NCI-H1105 (cell line): ENCODE data around the gene ZC3H14.

Experiments
- DNase-seq: peaks from one replicate; lab custom pipeline; 2025; lab: John Stamatoyannopoulos, UW

Gene ZC3H14

DNA sequence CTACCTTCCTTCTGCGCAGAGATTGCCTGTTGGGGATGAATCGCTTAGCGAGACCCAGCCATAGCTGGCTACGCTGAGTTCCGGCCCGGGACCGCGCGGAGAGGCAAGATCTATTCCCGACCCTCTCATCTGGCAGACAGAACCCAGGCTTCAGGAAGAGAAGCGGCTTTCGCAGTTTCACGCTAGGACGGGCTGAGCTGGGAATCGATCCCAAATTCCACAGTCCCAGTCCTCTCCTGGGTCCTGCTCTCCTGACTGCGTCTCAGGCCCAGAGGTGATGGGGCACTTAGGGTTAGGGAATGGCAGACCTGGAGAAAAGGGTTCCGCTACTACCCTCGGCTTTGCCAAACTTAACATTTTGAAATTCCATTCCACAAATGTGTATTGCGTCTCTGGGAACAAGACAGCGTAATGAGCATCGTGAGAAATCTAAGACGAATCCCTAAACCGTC, 10.8 kb upstream of the ZC3H14 start:
- DNase-seq: no peak

DNA sequence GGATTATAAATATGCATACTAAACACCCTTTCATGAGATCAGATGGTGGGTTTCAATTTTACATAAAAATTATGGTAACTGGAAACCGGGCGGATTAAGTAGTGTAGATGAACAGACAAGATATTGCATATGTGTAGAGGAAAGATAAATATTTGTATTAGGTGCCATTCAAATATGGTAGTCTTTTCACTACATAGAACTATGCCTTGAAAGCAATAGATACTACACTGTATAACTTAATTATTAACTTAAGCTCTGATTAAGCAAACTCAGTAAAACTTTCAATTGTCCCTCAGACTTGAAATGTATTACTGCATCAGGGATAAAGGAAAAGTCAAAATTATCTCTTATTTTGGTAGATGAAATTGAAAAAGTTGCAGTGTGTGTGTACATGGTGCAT, 10.0 kb upstream of the ZC3H14 start:
- DNase-seq: no peak

DNA sequence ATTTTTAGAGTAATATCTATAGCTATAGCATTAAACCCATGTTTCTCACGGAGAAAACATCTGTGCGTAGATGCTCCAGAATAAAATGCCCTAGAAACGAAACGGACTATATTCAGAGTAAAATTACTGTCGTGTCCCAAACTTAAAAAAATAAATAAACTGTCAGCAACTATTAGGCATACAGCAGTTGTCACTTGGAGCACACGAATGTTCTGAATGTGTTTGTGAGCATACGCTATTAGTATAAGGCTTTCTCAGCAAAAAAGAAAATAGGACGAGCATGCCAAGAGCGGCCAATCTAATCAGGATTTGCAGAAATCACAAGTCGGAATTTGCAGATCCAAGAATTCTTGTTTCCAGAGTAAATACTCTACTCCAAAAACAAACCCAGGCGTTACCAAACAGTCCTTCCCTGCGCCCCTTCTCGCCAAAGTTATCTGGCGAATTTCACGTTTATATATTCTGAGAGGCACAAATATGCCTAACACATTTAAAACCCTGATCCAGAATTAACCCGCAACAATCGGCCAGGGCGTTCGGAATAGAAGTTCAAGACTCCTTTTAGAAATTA, 8.9 kb upstream of the ZC3H14 start:
- DNase-seq: no peak

DNA sequence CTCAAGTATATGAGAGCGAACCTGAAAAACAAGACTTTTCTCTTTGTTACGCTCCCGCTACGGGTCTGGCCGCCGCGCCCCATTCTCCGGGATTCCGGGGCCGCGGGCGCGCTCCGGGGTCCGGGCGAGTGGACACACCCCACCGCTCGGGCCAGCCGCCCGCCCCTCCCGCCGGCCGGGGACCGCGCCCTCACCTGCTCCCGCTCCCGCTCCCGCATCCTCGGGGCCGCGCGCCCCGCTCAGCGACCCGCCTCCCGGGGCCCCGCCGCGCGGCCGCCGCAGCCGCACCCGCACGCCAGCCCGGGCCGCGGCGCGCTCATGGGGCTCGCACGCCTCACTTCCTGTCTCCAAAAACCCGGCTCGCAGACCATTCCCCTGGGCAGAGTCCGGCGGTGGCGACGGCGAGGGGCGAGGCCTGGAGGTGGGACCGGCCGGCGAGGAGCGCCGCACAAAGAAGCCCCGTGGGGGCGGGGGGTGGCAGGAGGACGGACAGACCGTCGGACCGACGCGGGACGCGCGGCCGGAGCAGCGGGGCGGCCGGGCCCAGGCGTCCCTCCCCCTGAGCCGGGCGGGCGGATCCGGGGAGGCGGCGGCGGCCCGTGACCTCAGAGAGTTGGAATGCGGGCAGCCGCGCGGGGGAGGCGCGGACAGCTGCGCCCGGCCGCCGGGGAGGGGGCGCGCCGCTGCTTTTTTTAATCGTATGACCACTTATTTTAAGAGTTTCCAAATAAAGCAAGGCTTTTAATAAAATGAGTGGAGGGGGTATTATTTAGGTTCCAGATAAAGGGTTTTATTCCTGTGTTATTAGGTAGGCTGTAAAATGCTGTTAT, 8.2 kb upstream of the ZC3H14 start, which contains the start of gene PTPN21:
TSS of gene PTPN21 (minus strand) at position 551 of the 830 bp plus-strand sequence. CDS start 4,590 bp downstream, outside the sequence.
- DNase-seq: no peak

DNA sequence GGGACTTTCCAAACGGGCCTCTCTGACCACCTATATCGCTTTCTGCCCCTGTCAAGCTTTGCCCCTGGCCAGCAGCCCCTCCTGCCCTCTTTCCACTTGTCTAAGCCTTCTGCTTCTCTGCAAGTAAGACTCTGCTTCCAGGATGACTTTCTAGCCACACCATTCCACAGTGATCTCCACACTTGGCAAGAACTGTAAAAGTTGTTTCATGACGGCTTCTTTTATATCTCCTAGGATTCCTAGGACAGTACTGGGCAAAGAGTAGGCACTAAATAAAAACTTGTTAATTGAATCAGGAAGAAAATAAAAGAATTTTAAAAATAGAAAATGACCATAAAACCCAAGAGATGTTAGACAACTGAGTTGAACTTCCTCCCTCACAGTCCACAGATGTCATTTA, 6.3 kb upstream of the ZC3H14 start:
- DNase-seq: no peak

DNA sequence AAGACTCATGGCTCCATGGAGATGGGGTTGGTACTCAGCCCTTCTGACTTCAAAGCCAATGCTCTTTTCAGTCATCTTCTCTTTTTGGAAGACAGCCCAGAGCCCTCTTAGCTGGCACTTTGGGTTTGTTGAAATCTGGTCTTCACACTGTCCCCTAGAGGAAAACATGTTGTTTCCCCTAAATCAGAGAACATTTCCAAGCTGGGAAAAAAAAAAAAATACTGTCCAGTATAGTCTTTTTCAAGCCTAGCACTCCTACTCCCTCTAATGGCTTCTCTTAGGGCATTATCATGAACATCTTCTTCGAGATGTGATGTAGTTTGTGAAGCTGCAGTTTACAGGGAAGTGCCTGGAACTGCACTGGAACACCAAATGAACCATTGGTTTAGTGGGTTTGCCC, 3.0 kb upstream of the ZC3H14 start:
- peak; percentile 29 for DNase-seq

DNA sequence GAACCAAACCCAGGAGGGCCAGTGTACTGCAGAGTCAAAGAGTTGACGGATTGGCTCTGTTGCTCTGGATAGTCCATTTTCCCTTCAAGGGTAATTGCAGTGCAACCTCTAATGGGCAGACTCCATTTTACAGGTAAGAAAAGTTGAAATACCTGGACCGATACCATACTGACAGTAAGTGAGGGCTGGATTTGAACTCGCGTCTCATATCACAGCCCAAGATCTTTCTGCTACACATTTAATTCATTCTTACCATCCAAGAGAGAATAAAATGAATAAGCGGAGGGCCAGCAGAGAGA, 356 bp upstream of the ZC3H14 start:
- DNase-seq: no peak

DNA sequence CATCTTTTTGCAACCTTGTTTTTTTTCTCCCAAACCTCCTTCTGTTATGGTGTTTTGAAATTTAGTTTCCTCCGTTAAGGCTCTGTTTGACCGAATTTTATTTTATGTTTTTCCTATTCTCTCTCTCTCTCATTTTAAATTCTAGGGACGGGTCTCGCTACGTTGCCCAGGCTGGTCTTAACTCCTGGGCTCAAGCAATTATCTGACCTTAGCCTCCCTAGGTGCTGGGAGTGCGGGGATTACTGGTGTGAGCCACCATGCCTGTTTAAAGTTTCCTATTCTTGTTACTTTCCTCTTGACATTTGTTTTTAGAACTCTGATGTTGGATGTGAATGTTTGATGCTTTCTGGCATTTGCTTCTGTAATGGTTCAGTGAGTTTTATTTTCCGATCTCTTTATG, 1.0 kb downstream of the ZC3H14 start:
- DNase-seq: no peak

DNA sequence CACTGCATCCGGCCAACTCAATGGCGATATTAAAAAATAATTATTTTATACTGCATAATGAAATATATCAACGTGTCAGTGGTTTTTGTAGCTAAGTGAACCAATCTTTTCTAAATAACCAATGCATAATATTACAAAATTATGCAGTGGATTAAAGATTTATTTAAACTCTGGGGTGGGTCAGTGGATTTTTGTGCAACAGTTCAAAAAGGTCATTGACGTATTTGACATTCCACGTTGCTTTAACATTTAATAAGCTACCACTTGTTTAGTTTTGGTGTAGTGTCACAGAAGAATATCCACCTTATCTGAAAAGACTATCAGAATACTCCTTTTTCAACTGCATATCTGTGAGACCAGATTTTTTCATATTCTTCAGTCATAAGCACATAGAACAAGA, 2.6 kb downstream of the ZC3H14 start:
- no peak for DNase-seq

DNA sequence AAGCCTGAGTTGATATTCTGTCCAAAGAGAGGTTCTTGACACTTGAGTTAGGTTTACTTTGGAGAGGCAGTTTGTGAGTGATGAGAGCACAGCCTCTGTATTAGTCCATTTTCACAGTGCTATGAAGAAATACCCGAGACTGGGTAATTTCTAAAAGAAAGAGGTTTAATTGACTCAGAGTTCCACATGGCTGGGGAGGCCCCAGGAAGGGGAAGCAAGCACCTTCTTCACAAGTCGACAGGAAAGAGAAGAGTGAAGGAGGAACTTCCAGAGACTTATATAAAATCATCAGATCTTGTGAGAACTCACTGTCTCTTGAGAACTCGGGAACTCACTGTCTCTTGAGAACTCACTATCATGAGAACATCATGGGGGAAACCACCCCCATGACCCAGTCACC, 5.4 kb downstream of the ZC3H14 start:
- no peak for DNase-seq

DNA sequence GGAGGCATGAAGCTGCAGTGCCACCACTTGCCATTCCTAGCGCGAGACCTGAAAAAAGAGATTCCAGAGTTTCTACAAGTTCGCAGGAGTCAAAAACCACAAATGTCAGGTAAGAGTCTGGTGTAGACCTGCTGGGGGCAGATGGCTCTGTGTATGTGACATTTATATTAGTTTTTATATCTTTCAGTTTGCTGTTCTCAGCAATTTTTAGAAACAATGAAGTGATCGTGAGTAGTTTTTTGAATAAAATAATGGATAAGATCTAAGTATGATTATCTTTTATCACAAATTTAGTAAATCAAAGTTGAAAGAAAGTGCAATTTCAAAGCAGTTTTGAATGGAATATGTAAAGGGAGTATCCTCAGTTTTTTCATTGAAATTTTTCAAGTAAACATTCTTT, 9.3 kb downstream of the ZC3H14 start:
- DNase-seq: no peak

DNA sequence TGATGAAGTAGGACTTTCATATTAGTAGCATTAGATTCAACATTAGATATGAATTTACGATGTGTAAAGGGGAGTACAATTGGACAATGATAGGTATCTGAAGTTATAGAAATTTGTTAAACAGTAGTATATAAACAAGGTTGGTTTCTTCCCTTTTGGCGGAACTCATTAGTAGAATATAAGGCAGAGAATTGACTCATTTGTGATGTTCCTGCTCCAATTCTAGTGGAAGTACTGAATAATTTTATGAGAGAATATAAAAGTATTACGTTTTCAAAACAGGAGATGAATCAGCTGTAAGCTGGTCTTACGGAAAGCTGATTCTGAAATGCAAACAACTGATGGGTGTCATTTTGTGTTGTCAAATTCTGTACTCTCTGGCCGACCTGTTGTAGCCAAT, 13.4 kb downstream of the ZC3H14 start:
- DNase-seq: no peak

DNA sequence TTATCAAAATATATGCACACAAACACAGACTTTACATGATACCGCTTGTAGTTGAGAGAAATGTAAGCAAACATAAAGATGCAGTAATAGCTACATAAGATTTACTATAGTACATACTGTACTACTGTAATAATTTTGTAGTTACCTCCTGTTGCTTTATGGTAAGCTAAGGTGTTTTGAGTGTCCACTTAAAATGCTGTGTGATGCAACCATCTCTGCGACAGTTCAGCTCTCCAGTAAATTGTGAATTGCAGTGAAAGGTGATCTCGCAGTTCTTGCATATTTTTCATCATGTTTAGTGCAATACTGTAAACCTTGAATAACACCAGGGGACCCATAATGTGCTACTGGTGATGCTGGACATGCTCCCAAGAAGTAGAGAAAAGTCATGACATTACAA, 21.6 kb downstream of the ZC3H14 start:
- DNase-seq: no peak

DNA sequence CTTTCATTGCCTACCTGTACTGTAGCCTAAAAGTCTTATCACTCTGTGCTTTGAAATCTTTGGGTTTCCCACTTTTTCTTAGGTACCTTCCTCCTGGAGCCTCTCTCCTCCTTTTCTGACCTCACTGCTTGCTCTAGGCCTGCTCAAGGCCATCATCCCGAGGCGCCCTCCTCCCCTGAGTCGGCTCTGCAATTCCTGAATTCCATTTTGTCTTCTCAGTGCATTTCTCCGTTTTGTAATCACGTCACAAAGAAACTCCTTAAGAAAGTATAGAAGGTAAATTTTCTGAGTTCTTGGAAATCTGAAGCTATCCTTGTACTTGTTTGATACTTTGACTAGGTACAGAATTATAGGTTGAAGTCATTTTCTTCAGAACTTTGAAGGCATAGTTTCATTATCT, 25.2 kb downstream of the ZC3H14 start:
- DNase-seq: no peak

DNA sequence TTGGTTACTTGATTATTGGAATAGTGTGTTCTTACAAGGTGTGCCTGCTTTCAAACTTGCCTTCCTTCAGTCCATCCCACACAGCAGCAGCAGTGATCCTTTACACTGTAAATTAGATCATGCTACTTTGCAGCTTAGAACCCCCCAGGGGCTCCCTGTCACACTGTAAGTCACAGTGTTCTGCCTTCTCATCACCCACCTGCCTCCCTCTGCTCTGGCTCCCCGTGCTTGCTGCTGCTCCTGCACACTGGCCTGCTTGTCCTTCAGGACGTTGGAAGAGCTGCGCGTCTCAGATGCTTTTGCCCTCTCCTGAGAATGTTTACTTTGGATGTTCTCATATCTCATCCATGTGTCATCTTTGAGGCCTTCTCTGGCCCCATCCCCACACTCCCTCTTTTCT, 27.3 kb downstream of the ZC3H14 start:
- DNase-seq: no peak

DNA sequence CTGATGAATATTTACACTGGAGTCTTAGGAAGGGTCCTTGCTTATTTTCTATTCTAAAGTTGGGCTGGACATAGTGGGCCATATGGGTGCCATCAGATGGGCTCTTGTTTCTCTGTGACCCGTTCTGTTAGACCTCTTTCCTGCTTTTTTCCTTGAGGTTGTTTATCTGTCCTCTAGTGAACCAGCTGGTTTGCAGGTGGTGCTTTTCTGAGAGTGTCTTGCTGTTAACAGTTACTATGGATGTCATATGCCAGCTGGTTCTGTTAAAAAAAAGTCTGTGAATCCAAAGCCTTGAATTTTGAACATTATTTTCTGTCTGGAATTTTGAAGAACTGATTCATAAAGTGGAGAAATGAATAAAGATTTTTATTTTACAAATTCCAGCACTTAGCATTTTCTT, 29.2 kb downstream of the ZC3H14 start:
- no peak for DNase-seq

DNA sequence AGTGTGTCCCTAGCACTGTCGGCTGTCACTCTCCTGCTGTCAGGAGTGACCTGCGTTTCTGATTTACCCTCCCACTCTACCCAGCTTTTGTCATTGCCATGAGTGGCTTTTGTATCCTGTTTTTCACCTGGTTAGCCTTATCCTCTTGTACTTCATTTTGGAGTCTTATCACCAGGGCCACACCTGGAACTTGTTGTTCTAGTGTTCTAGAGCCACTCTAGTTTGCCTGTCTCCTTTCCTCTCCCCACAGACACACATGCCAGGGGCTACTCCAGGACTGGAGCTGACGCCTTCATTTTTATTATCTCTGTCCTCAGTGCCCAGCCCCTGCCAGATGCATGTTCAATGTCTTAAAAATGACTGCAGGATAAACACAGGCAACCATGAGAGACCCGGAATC, 34.2 kb downstream of the ZC3H14 start:
- no peak for DNase-seq

DNA sequence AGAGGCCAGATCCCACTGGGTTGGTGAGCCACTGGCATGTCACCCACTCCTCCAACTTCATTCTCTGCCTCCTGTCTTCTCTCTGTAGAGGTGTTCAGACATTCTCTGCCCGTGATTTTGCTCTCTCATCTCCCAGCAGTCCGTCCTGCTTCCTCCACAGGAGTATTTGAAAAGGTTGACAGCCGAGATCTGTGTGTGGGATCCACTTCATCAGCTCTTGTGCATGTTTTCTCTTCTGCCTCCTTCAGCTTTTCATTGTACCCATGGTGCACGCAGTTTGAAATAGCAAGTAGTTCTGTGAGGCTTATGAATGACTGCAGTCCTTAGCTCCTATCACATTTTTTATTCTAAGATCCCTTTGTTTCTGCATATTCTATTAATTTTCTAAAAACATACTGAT, 34.8 kb downstream of the ZC3H14 start:
- no peak for DNase-seq

DNA sequence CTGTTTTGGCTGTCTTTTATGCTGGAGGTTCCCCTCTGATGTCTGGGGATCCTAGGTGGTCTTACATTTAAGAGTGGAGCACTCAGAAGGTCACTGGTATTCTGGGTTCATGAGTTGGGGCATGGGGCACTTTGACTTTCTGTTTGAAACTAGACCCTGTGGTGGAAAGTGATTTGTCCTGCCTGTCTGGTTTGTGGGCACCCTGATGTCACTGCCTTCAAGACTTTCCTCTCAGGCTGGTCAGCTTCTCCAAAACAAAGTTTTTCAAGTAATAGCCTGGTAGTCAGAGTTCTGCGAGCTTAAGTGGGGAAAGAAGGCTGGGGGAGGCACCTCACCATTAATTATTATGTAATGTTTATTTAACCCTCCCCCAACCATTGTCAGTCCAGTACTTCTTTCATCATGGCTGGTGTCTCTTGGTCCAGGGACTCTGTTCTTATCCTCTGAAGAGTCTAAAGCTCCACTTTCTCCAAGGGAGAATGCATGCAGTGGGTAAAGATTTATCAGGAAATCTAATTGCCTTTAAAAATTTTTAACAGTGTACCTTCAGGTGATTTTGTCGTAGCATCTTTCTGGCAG, 35.3 kb downstream of the ZC3H14 start:
- DNase-seq: no peak

DNA sequence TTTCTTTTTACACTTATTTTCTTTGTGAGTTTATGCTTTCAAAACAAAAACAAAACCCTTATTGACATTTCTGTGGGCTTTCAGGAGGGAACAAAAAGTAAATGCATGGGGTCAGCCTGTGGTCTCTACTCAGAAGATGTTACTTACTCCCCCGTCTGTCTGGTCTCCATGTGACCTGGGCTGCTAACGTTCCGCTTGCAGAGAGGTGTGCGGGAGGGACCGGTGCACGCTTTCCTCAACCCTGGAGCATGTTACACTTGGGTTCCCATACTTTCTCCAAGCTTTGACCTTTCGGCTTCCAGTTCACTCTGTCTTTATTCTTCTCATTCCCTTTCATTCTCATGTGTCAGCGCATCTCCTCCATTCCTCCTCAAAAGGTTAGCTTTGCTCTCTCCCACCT, 36.5 kb downstream of the ZC3H14 start:
- no peak for DNase-seq

DNA sequence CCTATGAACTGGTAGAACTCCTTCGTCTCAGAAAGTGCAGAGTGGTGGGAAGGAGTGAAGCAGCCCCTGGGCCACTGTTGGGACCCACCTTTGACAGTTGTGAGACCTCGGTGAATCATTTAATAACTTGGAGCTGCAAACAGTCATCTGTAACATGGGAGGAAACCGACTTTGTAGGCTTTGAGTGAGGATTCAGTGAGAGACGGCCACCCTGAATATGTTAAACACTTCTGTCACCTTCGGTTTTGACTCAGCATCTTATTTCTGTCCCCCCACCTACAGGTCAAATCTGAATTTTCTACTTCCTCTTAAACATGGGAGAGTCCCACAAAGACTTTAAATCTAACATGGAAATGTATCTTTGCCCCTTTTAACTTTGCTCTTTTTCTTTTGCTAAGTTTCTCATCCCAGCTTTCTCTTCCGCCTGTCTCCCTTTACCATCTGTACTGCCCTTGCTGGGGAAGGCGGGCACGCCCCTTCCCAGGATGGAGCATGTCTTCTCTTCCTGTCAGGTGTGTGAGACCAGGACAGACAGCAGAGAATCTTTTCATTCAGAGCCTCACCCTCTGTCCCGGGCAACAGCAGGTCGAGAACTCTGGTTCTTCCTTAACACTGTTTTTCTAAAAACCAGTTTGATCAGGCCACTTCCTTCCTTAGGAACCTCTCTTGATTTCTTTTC, 37.1 kb downstream of the ZC3H14 start:
- no peak for DNase-seq

DNA sequence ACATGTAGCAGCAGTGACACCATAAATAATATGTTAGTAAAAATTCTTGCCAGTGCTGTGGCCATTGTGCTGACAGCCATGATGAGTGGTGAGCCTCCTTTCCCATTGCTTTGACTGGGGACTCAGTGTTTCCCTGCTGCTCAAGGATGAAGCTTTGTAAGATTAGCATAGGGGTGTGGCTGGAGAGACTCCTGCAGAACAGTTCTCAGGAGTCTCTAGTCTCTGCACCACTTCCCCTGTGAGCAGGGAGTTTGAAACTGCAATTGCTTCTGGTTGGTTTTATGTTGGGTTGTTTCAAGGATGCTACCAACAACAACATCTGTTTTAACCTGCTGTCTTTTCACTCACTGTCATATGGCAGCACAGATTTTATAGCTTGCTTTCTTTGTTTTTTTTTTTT, 41.4 kb downstream of the ZC3H14 start:
- no peak for DNase-seq

DNA sequence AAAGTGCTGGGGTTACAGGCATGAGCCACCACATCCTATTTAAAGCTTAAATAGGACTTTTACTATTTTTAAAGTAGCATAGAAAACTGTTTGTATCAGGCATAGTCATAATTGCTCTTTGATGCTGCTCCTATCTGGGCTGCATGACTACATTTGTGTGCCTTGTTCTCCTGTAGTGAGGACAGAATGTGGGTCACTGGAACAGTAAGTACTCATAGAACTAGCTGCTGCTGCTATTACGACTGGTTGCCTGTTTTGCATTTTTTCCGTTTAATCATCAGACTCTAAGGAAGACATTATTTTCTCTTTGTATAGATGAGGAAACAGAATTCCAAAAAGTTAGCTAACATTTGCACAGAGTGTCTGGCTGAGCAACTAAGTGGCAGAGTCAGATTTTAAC, 42.8 kb downstream of the ZC3H14 start:
- no peak for DNase-seq
